PFSK-1 (cell line): ENCODE measurements around the gene MTUS2.

Source experiments
- POLR2AphosphoS5 ChIP-seq: IDR thresholded peaks from 2 replicates; pipeline ENCODE4 v1.6.1; 2012; ENCODE audit warnings: low read depth, mild to moderate bottlenecking, control low read depth, low read length, moderate library complexity
- SIN3A ChIP-seq: IDR thresholded peaks from 2 replicates; pipeline ENCODE4 v1.6.1; 2012; ENCODE audit warnings: mild to moderate bottlenecking, low read length, moderate library complexity, borderline replicate concordance; ENCODE audit not compliant: insufficient read depth
- TAF1 ChIP-seq: IDR thresholded peaks from 2 replicates; pipeline ENCODE4 v1.6.1; 2012; ENCODE audit warnings: low read length, control low read depth, borderline replicate concordance; ENCODE audit not compliant: insufficient read depth
- TF ChIP-seq, protein P1 (sequence below), 2 experiments: IDR thresholded peaks; 2 replicates each; pipeline versions ENCODE4 v1.6.1 to v1.8.0; 2011 to 2012; ENCODE audit warnings: low read depth in 2 of 2, low read length in 2 of 2, control low read depth in 1 of 2, inconsistent platforms in 1 of 2, mild to moderate bottlenecking in 1 of 2, moderate library complexity in 1 of 2; ENCODE audit not compliant: insufficient read depth in 1 of 2

- TF ChIP-seq POLR2AphosphoS5 (no peak), SIN3A (no peak), TAF1 (no peak)
- TF ChIP-seq, protein P1, sequence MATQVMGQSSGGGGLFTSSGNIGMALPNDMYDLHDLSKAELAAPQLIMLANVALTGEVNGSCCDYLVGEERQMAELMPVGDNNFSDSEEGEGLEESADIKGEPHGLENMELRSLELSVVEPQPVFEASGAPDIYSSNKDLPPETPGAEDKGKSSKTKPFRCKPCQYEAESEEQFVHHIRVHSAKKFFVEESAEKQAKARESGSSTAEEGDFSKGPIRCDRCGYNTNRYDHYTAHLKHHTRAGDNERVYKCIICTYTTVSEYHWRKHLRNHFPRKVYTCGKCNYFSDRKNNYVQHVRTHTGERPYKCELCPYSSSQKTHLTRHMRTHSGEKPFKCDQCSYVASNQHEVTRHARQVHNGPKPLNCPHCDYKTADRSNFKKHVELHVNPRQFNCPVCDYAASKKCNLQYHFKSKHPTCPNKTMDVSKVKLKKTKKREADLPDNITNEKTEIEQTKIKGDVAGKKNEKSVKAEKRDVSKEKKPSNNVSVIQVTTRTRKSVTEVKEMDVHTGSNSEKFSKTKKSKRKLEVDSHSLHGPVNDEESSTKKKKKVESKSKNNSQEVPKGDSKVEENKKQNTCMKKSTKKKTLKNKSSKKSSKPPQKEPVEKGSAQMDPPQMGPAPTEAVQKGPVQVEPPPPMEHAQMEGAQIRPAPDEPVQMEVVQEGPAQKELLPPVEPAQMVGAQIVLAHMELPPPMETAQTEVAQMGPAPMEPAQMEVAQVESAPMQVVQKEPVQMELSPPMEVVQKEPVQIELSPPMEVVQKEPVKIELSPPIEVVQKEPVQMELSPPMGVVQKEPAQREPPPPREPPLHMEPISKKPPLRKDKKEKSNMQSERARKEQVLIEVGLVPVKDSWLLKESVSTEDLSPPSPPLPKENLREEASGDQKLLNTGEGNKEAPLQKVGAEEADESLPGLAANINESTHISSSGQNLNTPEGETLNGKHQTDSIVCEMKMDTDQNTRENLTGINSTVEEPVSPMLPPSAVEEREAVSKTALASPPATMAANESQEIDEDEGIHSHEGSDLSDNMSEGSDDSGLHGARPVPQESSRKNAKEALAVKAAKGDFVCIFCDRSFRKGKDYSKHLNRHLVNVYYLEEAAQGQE (IDR thresholded peaks at IDR 0.05; ENCODE audit: insufficient read depth in 1 of 2, low read depth in 2 of 2, low read length in 2 of 2) = no peak
Measured at GRCh38 chr13:29510651-29511084, 690.5 kb downstream of the MTUS2 start.
